ENCODE results near the gene CENPK.

CENPK gene

GRCh38 chr5:65555287-65555686 is 7.7 kb downstream of the CENPK start:
- Histone ChIP-seq H3K9me3 (ENCODE audit: control insufficient read depth, low read depth, low read length) (no peaks in the 10 kb centered on the region), H3K4me3 (ENCODE audit: low read length) (no peak overlapping the region), H3K27me3 (ENCODE audit: control insufficient read depth, insufficient read depth, low read length) (no peaks in the 10 kb centered on the region), H3K9ac (ENCODE audit: low read length) (no peak overlapping the region), H3K36me3 (ENCODE audit: control insufficient read depth, low read depth, low read length) (peaks cover 41% of the 10 kb centered on the region), H3K4me1 (ENCODE audit: control insufficient read depth, low read depth, low read length) (no peaks in the 10 kb centered on the region), H3K27ac (ENCODE audit: low read length) (no peak overlapping the region)

GRCh38 chr5:65553941-65554340 is 9.0 kb downstream of the CENPK start:
- Histone ChIP-seq H3K9ac (ENCODE audit: low read length) (no peak overlapping the region), H3K4me3 (ENCODE audit: low read length) (no peak overlapping the region), H3K27me3 (ENCODE audit: control insufficient read depth, insufficient read depth, low read length) (no peaks in the 10 kb centered on the region), H3K9me3 (ENCODE audit: control insufficient read depth, low read depth, low read length) (no peaks in the 10 kb centered on the region), H3K27ac (ENCODE audit: low read length) (no peak overlapping the region), H3K4me1 (ENCODE audit: control insufficient read depth, low read depth, low read length) (no peaks in the 10 kb centered on the region), H3K36me3 (ENCODE audit: control insufficient read depth, low read depth, low read length) (peaks cover 51% of the 10 kb centered on the region)

GRCh38 chr5:65548281-65548680 is 14.7 kb downstream of the CENPK start:
- H3K36me3 ChIP-seq (ENCODE audit: control insufficient read depth, low read depth, low read length), result peaks cover 39% of the 10 kb centered on the region

DNA sequence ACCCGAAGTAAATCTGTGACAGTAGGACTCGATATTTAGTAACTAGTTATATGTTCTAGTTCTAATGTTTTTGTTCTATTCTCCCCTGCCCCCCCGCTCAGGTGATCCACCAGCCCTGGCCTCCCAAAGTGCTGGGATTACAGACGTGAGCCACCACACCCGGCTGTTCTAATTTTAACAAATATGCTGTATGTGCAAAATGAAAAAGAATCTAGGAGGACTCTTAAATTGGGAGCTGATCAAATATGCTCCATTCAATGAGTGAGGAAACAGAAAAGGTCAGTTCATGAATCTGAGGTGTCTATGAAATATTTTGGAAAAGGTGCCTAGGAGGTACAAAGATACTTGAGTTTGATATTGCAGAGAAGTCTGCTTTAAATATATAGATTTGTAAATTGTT is 16.8 kb downstream of the CENPK start:
- Histone ChIP-seq H3K36me3 (ENCODE audit: control insufficient read depth, low read depth, low read length) (peaks cover 50% of the 10 kb centered on the region), H3K27me3 (ENCODE audit: control insufficient read depth, insufficient read depth, low read length) (no peaks in the 10 kb centered on the region), H3K4me3 (ENCODE audit: low read length) (no peak overlapping the region), H3K9me3 (ENCODE audit: control insufficient read depth, low read depth, low read length) (no peaks in the 10 kb centered on the region), H3K4me1 (ENCODE audit: control insufficient read depth, low read depth, low read length) (no peaks in the 10 kb centered on the region), H3K9ac (ENCODE audit: low read length) (no peak overlapping the region), H3K27ac (ENCODE audit: low read length) (no peak overlapping the region)

More at GRCh38 chr5:65548281-65548680, 14.7 kb downstream of the CENPK start:
- H3K9me3 ChIP-seq (ENCODE audit: control insufficient read depth, low read depth, low read length), result no peaks in the 10 kb centered on the region
- no peaks in the 10 kb centered on the region for H3K27me3 ChIP-seq (ENCODE audit: control insufficient read depth, insufficient read depth, low read length)
- no peak overlapping the region for H3K4me3 ChIP-seq (ENCODE audit: low read length)
- no peaks in the 10 kb centered on the region for H3K4me1 ChIP-seq (ENCODE audit: control insufficient read depth, low read depth, low read length)
- H3K9ac ChIP-seq (ENCODE audit: low read length), result no peak overlapping the region
- H3K27ac ChIP-seq (ENCODE audit: low read length), result no peak overlapping the region

GRCh38 chr5:65544473-65544872 is 18.5 kb downstream of the CENPK start:
- H3K36me3 ChIP-seq (ENCODE audit: control insufficient read depth, low read depth, low read length), result peaks cover 47% of the 10 kb centered on the region
- no peaks in the 10 kb centered on the region for H3K9me3 ChIP-seq (ENCODE audit: control insufficient read depth, low read depth, low read length)
- H3K4me1 ChIP-seq (ENCODE audit: control insufficient read depth, low read depth, low read length), result no peaks in the 10 kb centered on the region
- H3K4me3 ChIP-seq (ENCODE audit: low read length), result no peak overlapping the region
- H3K9ac ChIP-seq (ENCODE audit: low read length), result no peak overlapping the region
- H3K27me3 ChIP-seq (ENCODE audit: control insufficient read depth, insufficient read depth, low read length), result no peaks in the 10 kb centered on the region
- H3K27ac ChIP-seq (ENCODE audit: low read length), result no peak overlapping the region

GRCh38 chr5:65539827-65540226 is 23.1 kb downstream of the CENPK start:
- H3K9ac ChIP-seq (ENCODE audit: low read length), result no peak overlapping the region
- H3K4me1 ChIP-seq (ENCODE audit: control insufficient read depth, low read depth, low read length), result no peaks in the 10 kb centered on the region
- no peak overlapping the region for H3K27ac ChIP-seq (ENCODE audit: low read length)
- no peaks in the 10 kb centered on the region for H3K27me3 ChIP-seq (ENCODE audit: control insufficient read depth, insufficient read depth, low read length)
- H3K9me3 ChIP-seq (ENCODE audit: control insufficient read depth, low read depth, low read length), result no peaks in the 10 kb centered on the region
- peaks cover 49% of the 10 kb centered on the region for H3K36me3 ChIP-seq (ENCODE audit: control insufficient read depth, low read depth, low read length)
- H3K4me3 ChIP-seq (ENCODE audit: low read length), result no peak overlapping the region

DNA sequence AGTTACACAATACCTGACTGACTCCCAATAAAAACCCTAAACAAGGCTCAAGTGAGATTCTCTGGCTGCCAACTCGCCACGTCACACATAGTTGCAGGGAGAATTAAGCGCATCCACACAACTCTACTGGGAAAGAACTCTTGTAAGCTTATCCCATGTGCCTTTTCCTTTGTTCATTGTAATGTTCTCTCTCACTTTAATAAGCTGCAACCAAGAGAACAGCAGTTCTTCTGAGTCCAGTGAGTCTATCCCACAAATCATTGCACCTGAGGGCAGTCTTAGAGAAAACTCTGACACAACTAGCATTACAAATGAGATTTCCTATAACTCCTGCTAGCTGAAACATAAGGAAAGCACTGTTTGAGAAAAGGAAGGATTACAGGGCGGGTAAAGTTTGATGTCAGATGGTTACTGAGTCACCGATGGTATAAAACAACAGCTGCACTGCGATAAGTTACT is 27.4 kb downstream of the CENPK start:
- Histone ChIP-seq H3K36me3 (ENCODE audit: control insufficient read depth, low read depth, low read length) (peaks cover 22% of the 10 kb centered on the region), H3K27me3 (ENCODE audit: control insufficient read depth, insufficient read depth, low read length) (no peaks in the 10 kb centered on the region), H3K9ac (ENCODE audit: low read length) (no peak overlapping the region), H3K9me3 (ENCODE audit: control insufficient read depth, low read depth, low read length) (no peaks in the 10 kb centered on the region), H3K4me1 (ENCODE audit: control insufficient read depth, low read depth, low read length) (no peaks in the 10 kb centered on the region), H3K4me3 (ENCODE audit: low read length) (no peak overlapping the region), H3K27ac (ENCODE audit: low read length) (no peak overlapping the region)

- Histone ChIP-seq H3K9me3 (ENCODE audit: control insufficient read depth, low read depth, low read length) (no peaks in the 10 kb centered on the region), H3K36me3 (ENCODE audit: control insufficient read depth, low read depth, low read length) (peaks cover 2% of the 10 kb centered on the region), H3K27ac (ENCODE audit: low read length) (no peak overlapping the region), H3K27me3 (ENCODE audit: control insufficient read depth, insufficient read depth, low read length) (no peaks in the 10 kb centered on the region), H3K9ac (ENCODE audit: low read length) (no peak overlapping the region), H3K4me3 (ENCODE audit: low read length) (no peak overlapping the region), H3K4me1 (ENCODE audit: control insufficient read depth, low read depth, low read length) (no peaks in the 10 kb centered on the region)
These were observed 32.1 kb downstream of the CENPK start for GRCh38 chr5:65530904-65531303.

GRCh38 chr5:65525726-65526125 is 37.2 kb downstream of the CENPK start:
- Histone ChIP-seq H3K9ac (ENCODE audit: low read length) (no peak overlapping the region), H3K36me3 (ENCODE audit: control insufficient read depth, low read depth, low read length) (peaks cover 11% of the 10 kb centered on the region), H3K4me1 (ENCODE audit: control insufficient read depth, low read depth, low read length) (no peaks in the 10 kb centered on the region), H3K27me3 (ENCODE audit: control insufficient read depth, insufficient read depth, low read length) (no peaks in the 10 kb centered on the region), H3K27ac (ENCODE audit: low read length) (no peak overlapping the region), H3K4me3 (ENCODE audit: low read length) (no peak overlapping the region), H3K9me3 (ENCODE audit: control insufficient read depth, low read depth, low read length) (no peaks in the 10 kb centered on the region)

DNA sequence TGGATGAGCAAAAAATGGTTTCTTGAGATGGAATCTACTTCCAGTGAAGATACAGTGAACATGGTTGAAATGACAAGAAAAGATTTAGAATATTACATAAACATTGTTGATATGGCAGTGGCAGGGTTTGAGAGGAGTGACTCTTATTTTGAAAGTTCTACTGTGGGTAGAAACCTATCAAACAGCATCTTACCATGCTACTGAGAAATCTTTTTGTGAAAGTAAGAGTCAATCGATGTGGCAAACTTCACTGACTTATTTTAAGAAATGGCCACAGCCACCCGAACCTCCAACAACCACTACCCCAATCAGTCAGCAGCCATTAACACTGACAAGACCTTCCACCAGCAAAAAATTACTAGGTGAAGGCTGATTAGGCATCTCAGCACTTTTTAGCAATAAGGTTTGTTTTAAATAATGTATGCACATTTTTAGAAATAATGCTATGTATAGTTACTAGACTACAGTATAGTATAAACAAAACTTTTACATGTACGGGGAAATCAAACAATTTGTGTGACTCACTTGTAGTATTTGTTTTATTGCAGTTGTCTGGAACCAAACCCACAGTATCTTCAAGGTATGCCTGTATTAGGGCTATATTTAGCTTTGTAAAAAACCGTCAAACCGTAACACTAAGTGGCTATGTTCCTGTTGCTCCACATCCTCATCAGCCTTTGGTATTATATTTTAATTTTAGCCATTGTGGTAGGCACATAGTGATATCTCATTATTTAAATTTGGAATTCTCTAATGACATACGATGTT is 50.6 kb downstream of the CENPK start:
- no peak overlapping the region for H3K4me3 ChIP-seq (ENCODE audit: low read length)
- no peaks in the 10 kb centered on the region for H3K4me1 ChIP-seq (ENCODE audit: control insufficient read depth, low read depth, low read length)
- H3K9ac ChIP-seq (ENCODE audit: low read length), result no peak overlapping the region
- no peaks in the 10 kb centered on the region for H3K36me3 ChIP-seq (ENCODE audit: control insufficient read depth, low read depth, low read length)
- no peaks in the 10 kb centered on the region for H3K27me3 ChIP-seq (ENCODE audit: control insufficient read depth, insufficient read depth, low read length)
- H3K27ac ChIP-seq (ENCODE audit: low read length), result no peak overlapping the region
- H3K9me3 ChIP-seq (ENCODE audit: control insufficient read depth, low read depth, low read length), result no peaks in the 10 kb centered on the region

DNA sequence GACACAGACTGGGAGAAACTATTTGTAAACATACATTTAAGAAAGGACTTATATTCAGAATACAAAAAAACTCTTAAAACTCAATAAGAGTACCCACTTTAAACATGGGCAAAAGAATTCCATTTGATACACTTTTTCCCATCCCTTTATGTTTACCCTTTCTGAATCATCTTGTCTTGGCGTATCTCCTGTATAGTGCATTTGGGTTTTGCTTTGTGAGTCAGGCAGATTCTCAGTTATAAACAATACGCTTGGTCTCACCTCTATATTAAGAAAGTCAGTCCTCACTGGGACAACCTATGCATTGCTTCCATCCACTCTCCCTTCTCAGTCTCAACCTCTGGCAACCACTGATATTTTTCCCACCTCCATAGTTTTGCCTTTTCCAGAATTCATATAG is 54.0 kb downstream of the CENPK start:
- Histone ChIP-seq H3K27me3 (ENCODE audit: control insufficient read depth, insufficient read depth, low read length) (no peaks in the 10 kb centered on the region), H3K4me3 (ENCODE audit: low read length) (no peak overlapping the region), H3K4me1 (ENCODE audit: control insufficient read depth, low read depth, low read length) (no peaks in the 10 kb centered on the region), H3K27ac (ENCODE audit: low read length) (no peak overlapping the region), H3K9me3 (ENCODE audit: control insufficient read depth, low read depth, low read length) (no peaks in the 10 kb centered on the region), H3K9ac (ENCODE audit: low read length) (no peak overlapping the region), H3K36me3 (ENCODE audit: control insufficient read depth, low read depth, low read length) (no peaks in the 10 kb centered on the region)

DNA sequence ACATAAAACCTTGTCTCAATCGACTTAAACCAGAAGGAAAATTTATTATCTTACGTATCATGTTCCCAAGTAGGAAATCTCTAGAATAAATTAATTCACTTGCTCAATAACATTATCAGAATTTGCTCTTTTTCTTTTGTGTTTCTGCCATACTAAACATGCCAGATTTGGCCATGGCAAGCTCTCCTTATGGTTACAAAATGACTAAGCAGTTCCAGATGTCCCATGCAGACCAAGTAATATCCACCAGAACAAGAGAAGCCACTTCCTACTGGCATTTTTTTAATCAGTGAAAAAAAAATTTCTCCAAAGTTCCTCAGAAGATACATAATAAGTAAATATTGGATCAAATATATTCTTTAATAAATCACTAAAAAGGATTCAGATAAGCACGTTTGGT is 56.0 kb downstream of the CENPK start:
- Histone ChIP-seq H3K4me3 (ENCODE audit: low read length) (no peak overlapping the region), H3K9ac (ENCODE audit: low read length) (no peak overlapping the region), H3K36me3 (ENCODE audit: control insufficient read depth, low read depth, low read length) (no peaks in the 10 kb centered on the region), H3K4me1 (ENCODE audit: control insufficient read depth, low read depth, low read length) (no peaks in the 10 kb centered on the region), H3K27me3 (ENCODE audit: control insufficient read depth, insufficient read depth, low read length) (no peaks in the 10 kb centered on the region), H3K9me3 (ENCODE audit: control insufficient read depth, low read depth, low read length) (no peaks in the 10 kb centered on the region), H3K27ac (ENCODE audit: low read length) (no peak overlapping the region)
